GM21526 (cell line): ENCODE measurements around the gene GPR157.

Experiments
- ATAC-seq: cut with Tn5 transposase; IDR thresholded peaks from one replicate; pipeline ENCODE4 v1.9.1; 2021; ENCODE audit warnings: moderate library complexity; ENCODE audit not compliant: unreplicated experiment, low FRiP score

Gene GPR157

GRCh38 chr1:9093581-9093980, 35.3 kb downstream of the GPR157 start:
- no peak for ATAC-seq

GRCh38 chr1:9093091-9093490, 35.8 kb downstream of the GPR157 start:
- ATAC-seq, result no peak

GRCh38 chr1:9088807-9089206, 40.1 kb downstream of the GPR157 start:
- no peak for ATAC-seq

- ATAC-seq, result no peak
Measured at GRCh38 chr1:9087411-9088125, 41.3 kb downstream of the GPR157 start.

GRCh38 chr1:9086796-9087195, 42.1 kb downstream of the GPR157 start:
- ATAC-seq, result no peak

- no peak for ATAC-seq
Measured at GRCh38 chr1:9086045-9086444, 42.9 kb downstream of the GPR157 start.

GRCh38 chr1:9085306-9085940, 43.5 kb downstream of the GPR157 start:
- no peak for ATAC-seq

GRCh38 chr1:9084906-9085305, 44.0 kb downstream of the GPR157 start:
- ATAC-seq, result no peak

- ATAC-seq, result no peak
Measured at GRCh38 chr1:9081473-9081872, 47.4 kb downstream of the GPR157 start.

GRCh38 chr1:9080705-9081291, 48.1 kb downstream of the GPR157 start:
- no peak for ATAC-seq

- ATAC-seq, result no peak
Measured at GRCh38 chr1:9079988-9080704, 48.8 kb downstream of the GPR157 start.

GRCh38 chr1:9078752-9079500, 50.0 kb downstream of the GPR157 start:
- ATAC-seq, result no peak

GRCh38 chr1:9078015-9078751, 50.7 kb downstream of the GPR157 start:
- no peak for ATAC-seq

- ATAC-seq, result no peak
Measured at GRCh38 chr1:9075022-9075421, 53.9 kb downstream of the GPR157 start.

GRCh38 chr1:9073143-9073542, 55.8 kb downstream of the GPR157 start:
- ATAC-seq, result no peak

GRCh38 chr1:9071554-9072235, 57.2 kb downstream of the GPR157 start:
- ATAC-seq, result no peak

- no peak for ATAC-seq
Measured at GRCh38 chr1:9070486-9070885, 58.4 kb downstream of the GPR157 start.

- peak; percentile 84 for ATAC-seq
Measured at GRCh38 chr1:9069326-9070100, 59.4 kb downstream of the GPR157 start, which contains the start of gene SLC2A5. SLC2A5 (minus strand) TSS chr1:9069635; CDS start chr1:9069536, 99 bp downstream.

- peak; percentile 5 for ATAC-seq
Measured at GRCh38 chr1:9068981-9069325, 59.9 kb downstream of the GPR157 start.
